HEK293T (cell line): ENCODE measurements around the gene TMEM132D.

Experiments used
- BHLHE40 ChIP-seq: fragments of 450-650 bp; IDR thresholded peaks from 2 replicates; pipeline ENCODE4 v1.6.1; 2016; ENCODE audit warnings: mild to moderate bottlenecking, moderate library complexity, borderline replicate concordance
- FOXK2 ChIP-seq: fragments of 450-650 bp; IDR thresholded peaks from 2 replicates; pipeline ENCODE4 v1.6.1; 2016; ENCODE audit warnings: mild to moderate bottlenecking
- FOXM1 ChIP-seq: fragments of 450-650 bp; IDR thresholded peaks from 2 replicates; pipeline ENCODE4 v1.6.1; 2017; ENCODE audit warnings: mild to moderate bottlenecking, borderline replicate concordance
- HDGF ChIP-seq: fragments of 450-650 bp; IDR thresholded peaks from 2 replicates; pipeline ENCODE4 v1.6.1; 2017; ENCODE audit warnings: antibody characterized with exemption, borderline replicate concordance
- LEF1 ChIP-seq: fragments of 450-650 bp; IDR thresholded peaks from 2 replicates; pipeline ENCODE4 v1.6.1; 2017; ENCODE audit warnings: mild to moderate bottlenecking, borderline replicate concordance
- NFRKB ChIP-seq: fragments of 450-650 bp; IDR thresholded peaks from 2 replicates; pipeline ENCODE4 v1.6.1; 2016; ENCODE audit warnings: mild to moderate bottlenecking, moderate library complexity
- PKNOX1 ChIP-seq: fragments of 450-650 bp; IDR thresholded peaks from 2 replicates; pipeline ENCODE4 v1.6.1; 2016
- SP1 ChIP-seq: fragments of 450-650 bp; IDR thresholded peaks from 2 replicates; pipeline ENCODE4 v1.6.1; 2017
- SUZ12 ChIP-seq: fragments of 450-650 bp; IDR thresholded peaks from 2 replicates; pipeline ENCODE4 v1.6.1; 2016; ENCODE audit warnings: mild to moderate bottlenecking
- TARDBP ChIP-seq: fragments of 450-650 bp; IDR thresholded peaks from 2 replicates; pipeline ENCODE4 v1.6.1; 2016
- ZNF384 ChIP-seq: fragments of 450-650 bp; IDR thresholded peaks from 2 replicates; pipeline ENCODE4 v1.6.1; 2016

GRCh38 chr12:129861951-129862350 lies 41.9 kb downstream of the TMEM132D start:
- TF ChIP-seq TARDBP (no peak), FOXK2 (no peak), BHLHE40 (no peak), NFRKB (no peak), SUZ12 (no peak), ZNF384 (no peak), HDGF (no peak), SP1 (no peak), LEF1 (no peak), PKNOX1 (no peak), FOXM1 (no peak)
